Right renal pelvis (tissue), 4 donors: Measurements from ENCODE around the gene TLE6. TPM values are rescaled to one million over a fixed set of nuclear protein-coding genes. Genes with fewer than 3 reads are reported as not detected.

ENCODE experiments used
- polyA plus RNA-seq, 4 donors: library from polyadenylated mRNA; unstranded; fragments of 120-200 nt; gene quantifications; one replicate each; pipeline ENCODE4 v1.2.1, GENCODE V29; 2013; ENCODE audit not compliant: insufficient read length in 4 of 4

TLE6 gene
- polyA plus RNA-seq, 4 donors = 7.3 to 11.0 (median 8.0) TPM

Other genes with a start within 250 kb of the TLE6 start
- 10 to 100 TPM; 31.9 to 37.9 (median 34.8) TPM for gene SLC39A3, start 237.5 kb upstream of the TLE6 start, polyA plus RNA-seq
- 10 to 100 TPM; 50.9 to 71.0 (median 53.3) TPM for gene SGTA, start 194.3 kb upstream of the TLE6 start, polyA plus RNA-seq
- 10 to 100 TPM; 41.4 to 62.6 (median 42.7) TPM for gene THOP1, start 192.1 kb upstream of the TLE6 start, polyA plus RNA-seq
- 10 to 100 TPM in 1 of 4 donors, 1 to 10 TPM in 3; 8.8 to 10.2 (median 9.3) TPM for gene ZNF554, start 157.7 kb upstream of the TLE6 start, polyA plus RNA-seq
- gene ZNF555, start 136.1 kb upstream of the TLE6 start, polyA plus RNA-seq = 10 to 100 TPM; 12.1 to 16.4 (median 13.9) TPM
- gene ZNF556, start 110.2 kb upstream of the TLE6 start, polyA plus RNA-seq = 1 to 10 TPM in 1 of 4 donors, under 1 TPM in 3; 0.82 to 1.4 (median 0.94) TPM
- gene ZNF57, start 76.6 kb upstream of the TLE6 start, polyA plus RNA-seq = 1 to 10 TPM; 6.3 to 10.0 (median 7.7) TPM
- 1 to 10 TPM; 6.8 to 8.7 (median 7.9) TPM for gene ZNF77, start 32.6 kb upstream of the TLE6 start, polyA plus RNA-seq
- gene TLE2, start 51.7 kb downstream of the TLE6 start, polyA plus RNA-seq = 10 to 100 TPM; 35.5 to 44.0 (median 39.0) TPM
- gene TLE5, start 84.9 kb downstream of the TLE6 start, polyA plus RNA-seq = 100 to 1,000 TPM; 445 to 526 (median 488) TPM
- gene GNA11, start 116.8 kb downstream of the TLE6 start, polyA plus RNA-seq = 10 to 100 TPM; 56.3 to 65.5 (median 59.3) TPM
- 1 to 10 TPM in 2 of 4 donors, under 1 TPM in 2; 0.70 to 1.2 (median 1.0) TPM for gene GNA15, start 158.5 kb downstream of the TLE6 start, polyA plus RNA-seq
- under 1 TPM; 0.17 to 0.60 (median 0.31) TPM for gene S1PR4, start 201.2 kb downstream of the TLE6 start, polyA plus RNA-seq
- 10 to 100 TPM; 32.0 to 51.7 (median 35.2) TPM for gene NCLN, start 208.4 kb downstream of the TLE6 start, polyA plus RNA-seq
- 1 to 10 TPM in 1 of 4 donors, under 1 TPM in 3; 0.51 to 2.0 (median 0.75) TPM for gene CELF5, start 247.1 kb downstream of the TLE6 start, polyA plus RNA-seq